HCT116 (cell line): ENCODE data around the gene CCDC81. TPM values are rescaled to one million over a fixed set of nuclear protein-coding genes. Genes with fewer than 3 reads are reported as not detected.

Source experiments
- ATAC-seq: fragments of 200-7000 bp; cut with Tn5 transposase; 2 replicates; pipeline ENCODE4 v1.9.1; 2020; ENCODE audit warnings: mild to moderate bottlenecking, moderate library complexity
- BruUV-seq: library from RNA; stranded (reverse); fragments of 400-500 nt; replicated peaks from 2 replicates; lab custom pipeline; 2021; lab: Mats Ljungman, UMichigan
- CTCF ChIA-PET: fragments of 300-600 bp; sonication (Branson Sonifier 250); formaldehyde crosslinking; loops from one replicate; lab custom pipeline; 2021; ENCODE audit warnings: antibody characterized with exemption; lab: Charles Lee
- POLR2A ChIA-PET: fragments of 300-600, 350-600 bp; sonication (Branson Sonifier 250); formaldehyde crosslinking; loops from one replicate; lab custom pipeline; 2021; ENCODE audit warnings: antibody characterized with exemption; lab: Charles Lee
- RAD21 ChIA-PET, 2 experiments: fragments of 300-600 bp; sonication (Branson Sonifier 250); formaldehyde crosslinking; loops; one replicate each; lab custom pipeline; 2023; ENCODE audit warnings: low total read pairs in 2 of 2; ENCODE audit not compliant: uncharacterized antibody in 2 of 2, unreplicated experiment in 2 of 2, low non-redundant PET in 1 of 2; lab: Charles Lee
- DNase-seq: peaks from one replicate; pipeline ENCODE4 v3.0.0-alpha.2; 2010; ENCODE audit warnings: low read depth, low spot score
- H2AFZ ChIP-seq: fragments of 200-600 bp; shearing (Covaris generic), sonication (generic); 2 replicates; pipeline ENCODE4 v1.6.1; 2017; ENCODE audit warnings: low read depth, mixed run types, mixed read lengths, antibody characterized with exemption, low read length; ENCODE audit not compliant: poor library complexity, severe bottlenecking
- H3K27ac ChIP-seq: 2 replicates; pipeline ENCODE4 v1.5.1; 2012; ENCODE audit warnings: low read depth, low read length
- H3K27me3 ChIP-seq: fragments of 200-600 bp; sonication (generic); 2 replicates; pipeline ENCODE4 v1.6.1; 2016; ENCODE audit warnings: mixed run types, low read length, mixed read lengths; ENCODE audit not compliant: insufficient read depth
- H3K36me3 ChIP-seq, 2 experiments: fragments of 200-500 bp in 1 of 2; fragments of 200-600 bp in 1 of 2; sonication (Bioruptor generic) in 1 of 2; sonication (generic) in 1 of 2; 2 replicates each; pipeline versions ENCODE4 v1.5.1 to v1.6.1; 2014 to 2016; ENCODE audit warnings: low read length in 2 of 2, inconsistent platforms in 1 of 2, mixed read lengths in 1 of 2, mixed run types in 1 of 2; ENCODE audit not compliant: insufficient read depth in 2 of 2, control insufficient read depth in 1 of 2
- H3K4me1 ChIP-seq, 2 experiments: fragments of 200-600 bp in 1 of 2; sonication (generic) in 1 of 2; 2 replicates each; pipeline versions ENCODE4 v1.5.1 to v1.6.1; 2012 to 2017; ENCODE audit warnings: low read length in 2 of 2, inconsistent platforms in 1 of 2, mild to moderate bottlenecking in 1 of 2, mixed read lengths in 1 of 2, mixed run types in 1 of 2, moderate library complexity in 1 of 2; ENCODE audit not compliant: insufficient read depth in 2 of 2, control insufficient read depth in 1 of 2
- H3K4me2 ChIP-seq: fragments of 200-600 bp; sonication (generic); 2 replicates; pipeline ENCODE4 v1.6.1; 2017; ENCODE audit warnings: mixed run types, low read length, mixed read lengths
- H3K4me3 ChIP-seq, 2 experiments: fragments of 200-600 bp in 1 of 2; sonication (generic) in 1 of 2; replicated peaks in 1 of 2; 2 replicates each; pipeline ENCODE4 v1.5.1; 2011 to 2016; ENCODE audit warnings: low read length in 2 of 2, control low read depth in 1 of 2, low read depth in 1 of 2, mild to moderate bottlenecking in 1 of 2, mixed read lengths in 1 of 2, mixed run types in 1 of 2
- H3K79me2 ChIP-seq: fragments of 200-600 bp; sonication (generic); 2 replicates; pipeline ENCODE4 v1.6.1; 2017; ENCODE audit warnings: mild to moderate bottlenecking, mixed run types, low read length, moderate library complexity, mixed read lengths; ENCODE audit not compliant: insufficient read depth
- H3K9ac ChIP-seq: fragments of 200-600 bp; sonication (generic); 2 replicates; pipeline ENCODE4 v1.6.1; 2016; ENCODE audit warnings: low read length, mixed read lengths
- H3K9me2 ChIP-seq: fragments of 200-600 bp; sonication (generic), shearing (Covaris generic); 2 replicates; pipeline ENCODE4 v1.6.1; 2017; ENCODE audit warnings: mixed run types, mild to moderate bottlenecking, moderate library complexity; ENCODE audit not compliant: insufficient read depth
- H3K9me3 ChIP-seq, 2 experiments: fragments of 200-500 bp in 1 of 2; fragments of 200-600 bp in 1 of 2; sonication (Bioruptor generic) in 1 of 2; sonication (generic) in 1 of 2; 2 replicates each; pipeline ENCODE4 v1.6.1; 2014 to 2017; ENCODE audit warnings: low read length in 2 of 2, mixed read lengths in 2 of 2, inconsistent platforms in 1 of 2, low read depth in 1 of 2, mild to moderate bottlenecking in 1 of 2, mixed run types in 1 of 2, moderate library complexity in 1 of 2; ENCODE audit not compliant: control insufficient read depth in 1 of 2, insufficient read depth in 1 of 2
- H4K20me1 ChIP-seq: fragments of 200-600 bp; sonication (generic), shearing (Covaris generic); 2 replicates; pipeline ENCODE4 v1.6.1; 2017; ENCODE audit warnings: mixed run types, mild to moderate bottlenecking, moderate library complexity; ENCODE audit not compliant: insufficient read depth
- CEBPB ChIP-seq: IDR thresholded peaks from 2 replicates; pipeline ENCODE4 v1.6.1; 2012; ENCODE audit warnings: low read depth
- ELF1 ChIP-seq: IDR thresholded peaks from 2 replicates; pipeline ENCODE4 v1.6.1; 2012; ENCODE audit warnings: low read depth, borderline replicate concordance
- EZH2 ChIP-seq: fragments of 200-600 bp; sonication (generic); IDR thresholded peaks from 2 replicates; pipeline ENCODE4 v1.6.1; 2017; ENCODE audit warnings: antibody characterized with exemption, mixed run types
- JUND ChIP-seq: IDR thresholded peaks from 2 replicates; pipeline ENCODE4 v1.6.1; 2012
- POLR2A ChIP-seq: IDR thresholded peaks from 2 replicates; pipeline ENCODE4 v1.7.0; 2011; ENCODE audit warnings: borderline replicate concordance; ENCODE audit not compliant: insufficient read depth, insufficient read length; ENCODE audit errors: extremely low read depth
- POLR2AphosphoS5 ChIP-seq: IDR thresholded peaks from 2 replicates; pipeline ENCODE4 v1.6.1; 2011; ENCODE audit warnings: mild to moderate bottlenecking, low read depth, low read length, moderate library complexity
- RAD21 ChIP-seq: IDR thresholded peaks from 2 replicates; pipeline ENCODE4 v1.6.1; 2012; ENCODE audit warnings: low read depth, mild to moderate bottlenecking
- SIN3A ChIP-seq: IDR thresholded peaks from 2 replicates; pipeline ENCODE4 v1.6.1; 2012; ENCODE audit warnings: low read depth
- SP1 ChIP-seq: IDR thresholded peaks from 2 replicates; pipeline ENCODE4 v1.6.1; 2012; ENCODE audit warnings: low read depth
- SRF ChIP-seq: IDR thresholded peaks from 2 replicates; pipeline ENCODE4 v1.6.1; 2012; ENCODE audit warnings: low read depth
- TCF7L2 ChIP-seq: IDR thresholded peaks from 2 replicates; pipeline ENCODE4 v1.7.0; 2011; ENCODE audit warnings: borderline replicate concordance, inconsistent platforms; ENCODE audit not compliant: insufficient read depth, insufficient read length; ENCODE audit errors: extremely low read depth
- YY1 ChIP-seq: IDR thresholded peaks from 2 replicates; pipeline ENCODE4 v1.6.1; 2011; ENCODE audit warnings: low read length, low read depth, moderate library complexity, mild to moderate bottlenecking; ENCODE audit not compliant: insufficient replicate concordance; ENCODE audit errors: extremely low read depth
- ZFX ChIP-seq: fragments of 450-650 bp; IDR thresholded peaks from 2 replicates; pipeline ENCODE4 v1.6.1; 2017
- ZNF274 ChIP-seq: fragments of 200-500 bp; sonication (Bioruptor generic); IDR thresholded peaks from 2 replicates; pipeline ENCODE4 v1.6.1; 2014; ENCODE audit warnings: mild to moderate bottlenecking, low read depth, low read length, inconsistent platforms
- intact Hi-C: fragments of 100-400 bp; cut with micrococcal nuclease; formaldehyde crosslinking; loops from 2 replicates; pipeline ENCODE4 v1.10.0; 2022
- total RNA-seq: library from RNA; stranded (reverse); gene quantifications from one replicate; pipeline ENCODE4 v1.2.1, GENCODE V29; 2021; ENCODE audit not compliant: unreplicated experiment
- TF ChIP-seq, protein P1 (sequence below): IDR thresholded peaks from 2 replicates; pipeline ENCODE4 v1.6.1; 2012; ENCODE audit warnings: low read depth
- TF ChIP-seq, protein P2 (sequence below): IDR thresholded peaks from 2 replicates; pipeline ENCODE4 v1.6.1; 2012

CCDC81 gene
- total RNA-seq, 1 experiment from 2014 or later: 0.69 TPM

DNA sequence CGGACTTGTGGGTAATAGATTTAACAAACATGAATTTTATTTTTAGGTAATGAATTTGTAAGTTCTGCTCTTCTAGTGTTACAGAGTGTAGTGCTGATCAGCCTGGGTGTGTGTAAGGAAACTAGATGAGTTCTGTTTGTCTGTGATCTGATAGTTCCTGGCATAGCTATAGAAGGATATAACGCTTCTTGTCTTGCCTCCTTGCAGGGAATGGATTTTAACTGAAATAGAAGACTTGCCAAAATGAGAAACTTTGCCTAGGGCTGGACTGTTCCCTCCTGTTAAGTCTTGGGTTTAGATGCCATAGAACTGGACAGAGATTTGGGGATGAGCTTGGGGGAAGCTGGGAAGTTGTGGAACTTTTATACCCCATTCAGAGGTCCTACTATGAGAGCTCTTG, 11.6 kb downstream of the CCDC81 start:
- Histone ChIP-seq H4K20me1 (no peaks in the 10 kb centered on the region), H3K4me3 (no peak overlapping the region), H3K36me3 (no peaks in the 10 kb centered on the region), H3K27ac (no peak overlapping the region), H3K79me2 (no peaks in the 10 kb centered on the region), H3K9me2 (no peaks in the 10 kb centered on the region; the same call in 1 of the 2 replicates), H3K4me1 (peaks cover 0 to 4% of the 10 kb centered on the region in 2 experiments; a peak in 2 of 4 replicates), H2AFZ (no peak overlapping the region)
- POLR2A ChIA-PET: no interaction called here
- BruUV-seq: no TSS peak
- ATAC-seq (no peak), DNase-seq (no peak)
- intact Hi-C loops: no loop called here
- TF ChIP-seq ZNF274 (no peak), RAD21 (no peak), EZH2 (no peak), SP1 (no peak), TCF7L2 (no peak), SIN3A (no peak), SRF (no peak), ZFX (no peak), ELF1 (no peak), CEBPB (no peak), JUND (no peak), POLR2AphosphoS5 (no peak), YY1 (no peak), POLR2A (no peak)
- TF ChIP-seq, protein P1, sequence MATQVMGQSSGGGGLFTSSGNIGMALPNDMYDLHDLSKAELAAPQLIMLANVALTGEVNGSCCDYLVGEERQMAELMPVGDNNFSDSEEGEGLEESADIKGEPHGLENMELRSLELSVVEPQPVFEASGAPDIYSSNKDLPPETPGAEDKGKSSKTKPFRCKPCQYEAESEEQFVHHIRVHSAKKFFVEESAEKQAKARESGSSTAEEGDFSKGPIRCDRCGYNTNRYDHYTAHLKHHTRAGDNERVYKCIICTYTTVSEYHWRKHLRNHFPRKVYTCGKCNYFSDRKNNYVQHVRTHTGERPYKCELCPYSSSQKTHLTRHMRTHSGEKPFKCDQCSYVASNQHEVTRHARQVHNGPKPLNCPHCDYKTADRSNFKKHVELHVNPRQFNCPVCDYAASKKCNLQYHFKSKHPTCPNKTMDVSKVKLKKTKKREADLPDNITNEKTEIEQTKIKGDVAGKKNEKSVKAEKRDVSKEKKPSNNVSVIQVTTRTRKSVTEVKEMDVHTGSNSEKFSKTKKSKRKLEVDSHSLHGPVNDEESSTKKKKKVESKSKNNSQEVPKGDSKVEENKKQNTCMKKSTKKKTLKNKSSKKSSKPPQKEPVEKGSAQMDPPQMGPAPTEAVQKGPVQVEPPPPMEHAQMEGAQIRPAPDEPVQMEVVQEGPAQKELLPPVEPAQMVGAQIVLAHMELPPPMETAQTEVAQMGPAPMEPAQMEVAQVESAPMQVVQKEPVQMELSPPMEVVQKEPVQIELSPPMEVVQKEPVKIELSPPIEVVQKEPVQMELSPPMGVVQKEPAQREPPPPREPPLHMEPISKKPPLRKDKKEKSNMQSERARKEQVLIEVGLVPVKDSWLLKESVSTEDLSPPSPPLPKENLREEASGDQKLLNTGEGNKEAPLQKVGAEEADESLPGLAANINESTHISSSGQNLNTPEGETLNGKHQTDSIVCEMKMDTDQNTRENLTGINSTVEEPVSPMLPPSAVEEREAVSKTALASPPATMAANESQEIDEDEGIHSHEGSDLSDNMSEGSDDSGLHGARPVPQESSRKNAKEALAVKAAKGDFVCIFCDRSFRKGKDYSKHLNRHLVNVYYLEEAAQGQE: no peak
- TF ChIP-seq, protein P2, sequence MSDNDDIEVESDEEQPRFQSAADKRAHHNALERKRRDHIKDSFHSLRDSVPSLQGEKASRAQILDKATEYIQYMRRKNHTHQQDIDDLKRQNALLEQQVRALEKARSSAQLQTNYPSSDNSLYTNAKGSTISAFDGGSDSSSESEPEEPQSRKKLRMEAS: no peak
- TF ChIP-seq, all 23 proteins: peak for 0
- Histone ChIP-seq H3K9me3 (no peaks in the 10 kb centered on the region), H3K9ac (no peak overlapping the region), H3K4me2 (no peak overlapping the region), H3K27me3 (no peaks in the 10 kb centered on the region)
- ChIA-PET CTCF (no interaction called here), RAD21 (no interaction called here)
